HFF-Myc (cell line): ENCODE data around the gene SMG9.

Source experiments
- DNase-seq: peaks from one replicate; pipeline ENCODE4 v3.0.0-alpha.2; 2011; ENCODE audit warnings: low read depth; ENCODE audit errors: extremely low read depth
- H3K4me3 ChIP-seq: replicated peaks from 2 replicates; pipeline ENCODE4 v1.5.1; 2011; ENCODE audit warnings: low read depth, mild to moderate bottlenecking, control low read depth, low read length
- CTCF ChIP-seq: IDR thresholded peaks from 2 replicates; pipeline ENCODE4 v1.5.1; 2012; ENCODE audit warnings: mild to moderate bottlenecking, low read depth, low read length, control low read depth; ENCODE audit errors: missing control alignments

SMG9 gene

DNA sequence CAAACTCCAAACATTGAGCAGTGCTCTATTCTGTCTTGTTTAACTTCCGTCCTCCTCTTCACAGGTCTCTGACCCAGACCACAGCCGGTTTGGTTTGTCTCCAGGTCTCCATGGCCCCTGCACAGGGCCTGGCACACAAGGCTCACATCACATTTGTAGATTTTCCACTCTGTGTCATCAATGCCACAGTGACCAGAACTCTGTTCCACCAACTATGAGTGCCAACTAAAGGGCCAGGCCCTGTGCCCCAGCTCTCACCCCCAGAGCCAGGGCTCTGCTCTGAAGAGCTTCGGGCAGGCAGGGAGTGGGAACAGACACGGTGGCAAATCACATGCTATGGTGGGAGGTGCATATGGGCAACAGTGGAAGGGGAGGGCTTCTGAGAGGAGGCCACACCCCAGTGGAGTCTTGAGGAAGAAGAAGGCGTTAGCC, 16.0 kb downstream of the SMG9 start:
- H3K4me3 ChIP-seq: no peak overlapping the region
- no peak for TF ChIP-seq CTCF
- no peak for DNase-seq

- H3K4me3 ChIP-seq: no peak overlapping the region
- no peak for DNase-seq
- TF ChIP-seq CTCF: no peak
Observed at GRCh38 chr19:43735957-43736356, 18.8 kb downstream of the SMG9 start.

DNA sequence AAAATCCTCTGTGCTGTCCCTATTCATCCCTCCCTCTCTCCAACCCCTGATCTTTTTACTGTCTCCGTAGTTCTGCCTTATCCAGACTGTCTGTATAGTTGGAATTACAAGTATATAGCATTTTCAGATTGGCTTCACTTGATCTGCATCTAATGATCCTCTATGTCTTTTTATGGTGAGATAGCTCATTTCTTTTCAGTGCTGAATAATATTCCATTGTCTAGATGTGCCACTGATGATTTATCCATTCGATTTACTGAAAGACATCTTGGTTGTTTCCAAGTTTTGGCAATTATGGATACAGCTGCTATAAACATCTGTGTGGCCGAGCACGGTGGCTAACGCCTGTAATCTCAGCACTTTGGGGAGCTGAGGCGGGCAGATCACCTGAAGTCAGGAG, 19.7 kb downstream of the SMG9 start:
- no peak for DNase-seq
- no peak overlapping the region for H3K4me3 ChIP-seq
- no peak for TF ChIP-seq CTCF

- no peak overlapping the region for H3K4me3 ChIP-seq
- no peak for TF ChIP-seq CTCF
- no peak for DNase-seq
Observed at GRCh38 chr19:43731846-43732245, 22.9 kb downstream of the SMG9 start.

DNA sequence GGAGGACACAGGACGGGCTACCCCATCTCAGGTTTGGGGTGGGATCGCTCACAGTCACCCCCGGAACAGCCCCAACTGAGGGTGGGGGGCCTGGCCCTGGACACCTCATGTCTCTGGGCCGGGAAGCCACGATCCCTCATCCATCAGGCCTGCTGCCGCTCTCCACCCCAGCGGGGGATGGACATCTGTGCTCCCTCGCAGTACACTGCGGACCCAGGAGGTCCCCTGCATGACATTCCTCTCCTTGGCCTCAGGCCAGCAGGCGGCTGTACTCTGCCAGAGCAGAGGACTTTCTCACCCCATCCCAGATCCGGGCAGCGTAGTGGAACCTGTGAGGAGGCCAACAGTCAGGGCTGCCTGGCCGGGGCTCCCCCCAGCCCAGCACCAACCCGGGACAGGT, 23.4 kb downstream of the SMG9 start:
- no peak for DNase-seq
- TF ChIP-seq CTCF: no peak
- H3K4me3 ChIP-seq: no peak overlapping the region

DNA sequence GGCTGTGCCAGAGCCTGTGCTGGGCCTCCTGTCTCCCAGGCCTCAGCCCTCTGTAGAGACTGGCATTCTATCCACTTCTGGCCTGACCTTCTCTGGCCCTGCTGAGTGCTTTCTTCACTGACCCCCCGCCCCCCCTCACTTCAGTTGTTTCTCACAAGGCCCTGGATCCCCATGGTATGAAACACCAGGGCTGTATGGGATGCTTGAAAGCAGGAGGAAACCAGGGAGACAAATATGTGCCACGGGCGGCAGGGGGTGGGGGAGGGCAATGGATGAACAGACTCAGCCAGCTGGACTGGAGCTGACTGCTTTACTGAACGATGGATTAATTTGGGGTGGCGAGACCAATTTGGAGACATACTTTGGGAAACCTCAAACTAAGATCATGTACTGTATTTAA, 24.8 kb downstream of the SMG9 start:
- no peak for DNase-seq
- TF ChIP-seq CTCF: no peak
- no peak overlapping the region for H3K4me3 ChIP-seq

DNA sequence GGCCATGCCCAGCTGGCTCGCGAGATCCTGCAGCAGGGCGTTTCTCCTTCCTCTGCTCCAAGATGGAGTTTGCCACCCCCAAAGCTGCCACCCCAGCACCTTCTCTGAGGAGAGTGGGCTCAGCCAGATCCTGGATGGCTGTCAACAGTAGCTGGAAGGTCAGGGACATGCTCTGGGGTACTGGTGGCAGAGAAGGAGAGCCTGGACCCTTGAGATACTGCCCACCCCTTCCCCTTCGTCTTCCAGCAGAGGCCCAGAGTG, 27.2 kb downstream of the SMG9 start:
- DNase-seq: no peak
- H3K4me3 ChIP-seq: no peak overlapping the region
- no peak for TF ChIP-seq CTCF
